B cell (primary cell): ENCODE data around the gene MCM5.

ENCODE experiments used
- CTCF ChIP-seq: fragments of 200-600 bp; IDR thresholded peaks from one replicate; pipeline ENCODE4 v1.8.0; 2022; ENCODE audit warnings: antibody characterized with exemption, mild to moderate bottlenecking
- EZH2 ChIP-seq: IDR thresholded peaks from 2 replicates; pipeline ENCODE4 v1.6.1; 2012; ENCODE audit warnings: borderline replicate concordance, low read depth, mild to moderate bottlenecking, moderate library complexity, low read length; ENCODE audit not compliant: insufficient read depth, poor library complexity, severe bottlenecking

- no peak for TF ChIP-seq CTCF
- TF ChIP-seq EZH2 = no peak
Measured at GRCh38 chr22:35421121-35421520, 21.2 kb downstream of the MCM5 start.
